GM19328 (cell line): ENCODE results near the gene TOLLIP.

Experiments used
- ATAC-seq: cut with Tn5 transposase; IDR thresholded peaks from one replicate; pipeline ENCODE4 v1.9.1; 2021; ENCODE audit warnings: mild to moderate bottlenecking, moderate library complexity; ENCODE audit not compliant: unreplicated experiment

Gene TOLLIP

DNA sequence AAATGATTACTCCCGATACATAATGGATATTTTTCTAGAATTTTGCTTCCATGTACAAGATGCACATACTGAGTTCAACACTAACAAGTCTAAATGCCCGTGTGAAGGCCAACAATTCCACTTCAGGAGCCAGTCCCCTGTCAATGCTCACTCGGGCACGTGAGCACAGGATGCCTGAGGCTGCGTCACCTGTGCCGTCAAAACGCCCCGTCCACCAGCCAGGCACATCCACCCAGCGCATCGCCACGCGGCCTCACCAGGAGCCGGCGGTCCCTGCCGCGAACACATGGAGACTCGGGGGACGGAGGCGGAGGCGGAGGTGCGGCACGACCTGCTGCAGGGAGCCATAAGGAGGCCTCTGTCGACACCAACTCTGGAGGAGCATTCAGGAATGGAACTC, 9.8 kb downstream of the TOLLIP start:
- ATAC-seq: no peak

DNA sequence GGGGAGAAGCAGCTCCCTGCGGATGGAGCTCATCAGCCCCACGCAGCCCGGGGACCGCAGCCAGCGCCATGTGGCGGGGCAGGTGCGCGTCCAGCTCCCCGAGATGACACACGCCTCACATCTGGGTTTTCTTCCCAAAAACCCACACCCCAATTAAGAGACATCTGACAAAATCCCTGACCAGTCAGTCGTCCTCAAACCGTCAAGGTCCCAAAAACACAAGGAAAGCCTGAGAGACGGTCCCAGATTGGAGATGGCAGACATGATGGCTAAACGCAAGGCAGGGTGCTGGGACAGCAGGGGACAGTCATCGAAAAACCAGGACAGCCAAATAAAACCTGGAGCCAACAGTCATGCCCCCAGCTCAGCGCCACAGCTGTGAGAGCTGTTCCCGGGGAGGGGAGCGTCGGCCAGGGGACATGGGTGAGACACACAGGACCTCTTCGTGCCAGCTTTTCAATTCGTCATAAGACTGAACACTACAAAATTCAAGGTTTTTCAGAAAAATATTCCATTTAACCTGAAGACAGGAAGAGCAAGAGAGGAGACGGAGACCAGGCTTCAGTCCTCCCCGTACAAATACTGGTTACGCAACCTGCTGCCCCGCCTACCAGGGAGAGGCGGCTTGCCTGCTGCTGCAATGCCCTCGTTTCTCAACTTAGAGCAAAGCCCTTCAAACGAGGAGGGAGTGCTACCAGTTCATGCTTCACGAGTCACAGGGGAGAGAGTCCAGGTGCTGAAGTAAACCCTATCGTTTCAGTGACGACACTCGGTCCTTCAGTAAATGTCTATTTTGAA, 10.5 kb downstream of the TOLLIP start:
- no peak for ATAC-seq

DNA sequence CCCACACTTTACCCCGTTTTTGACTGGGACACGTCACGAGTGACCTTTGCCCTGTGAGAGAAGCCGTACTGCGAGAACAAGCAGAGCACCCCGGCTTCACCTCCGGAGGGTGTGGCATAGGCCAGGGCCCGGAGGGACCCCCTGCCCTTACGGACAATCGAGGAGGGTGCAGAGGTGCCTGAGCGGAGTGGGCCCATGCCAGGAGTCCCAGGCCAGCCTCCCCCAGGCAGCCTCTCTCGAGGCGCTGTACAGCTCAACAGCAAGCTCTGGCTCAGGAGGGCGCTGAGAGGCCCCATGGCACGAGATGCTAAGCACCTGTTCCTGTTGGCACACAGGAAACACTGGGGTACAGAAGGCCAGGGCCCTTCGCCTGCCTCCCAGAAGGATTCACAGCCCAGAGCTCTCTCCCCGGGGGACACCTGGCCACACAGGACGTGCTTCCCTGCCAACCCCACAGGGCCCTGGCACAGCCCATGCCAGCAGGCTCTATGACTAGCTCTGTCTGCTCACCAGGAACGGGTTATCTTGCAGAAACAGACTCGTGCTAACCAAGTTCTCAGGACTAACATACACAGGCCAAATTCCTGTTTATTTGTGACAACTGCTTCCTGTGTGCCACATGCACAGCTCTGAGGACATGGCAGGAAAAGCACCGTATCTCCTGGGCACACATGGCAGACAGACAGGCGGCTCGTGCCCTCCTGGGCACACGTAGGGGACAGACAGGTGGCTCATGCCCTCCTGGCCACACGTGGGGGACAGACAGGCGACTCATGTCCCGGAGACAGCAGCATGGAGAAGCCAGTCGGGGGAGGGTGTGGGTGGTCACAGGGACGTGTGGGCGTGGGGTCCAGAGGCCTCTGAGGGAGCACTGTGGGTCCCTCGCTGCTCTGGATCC, 11.6 kb downstream of the TOLLIP start:
- ATAC-seq: no peak

DNA sequence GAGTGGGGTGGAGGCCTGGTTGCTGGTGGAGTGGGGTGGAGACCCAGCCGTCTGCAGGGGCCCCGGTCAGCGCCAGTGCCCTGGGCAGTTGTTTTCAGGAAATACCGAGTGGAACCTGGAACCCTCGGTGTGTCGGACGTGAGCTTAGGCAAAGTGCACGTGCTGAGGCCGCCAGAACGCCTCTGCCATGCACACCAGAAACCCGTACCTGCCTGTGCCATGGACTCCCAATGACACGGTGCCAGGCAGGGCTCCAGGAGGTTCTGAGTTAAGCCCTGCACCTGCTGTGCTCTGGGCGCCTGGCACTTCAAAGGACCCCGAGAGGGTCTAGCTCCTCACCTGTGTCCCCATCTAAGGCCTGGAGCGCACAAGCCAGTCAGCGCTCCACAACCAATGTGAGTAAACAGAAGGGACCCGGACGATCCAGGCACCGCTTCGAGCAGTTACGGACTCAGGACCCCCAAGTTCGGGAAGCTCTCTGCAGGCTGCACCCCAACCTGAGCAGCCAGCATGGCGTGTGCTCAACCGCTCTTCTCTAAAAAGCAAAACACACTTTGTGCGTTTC, 12.3 kb downstream of the TOLLIP start:
- ATAC-seq: no peak

DNA sequence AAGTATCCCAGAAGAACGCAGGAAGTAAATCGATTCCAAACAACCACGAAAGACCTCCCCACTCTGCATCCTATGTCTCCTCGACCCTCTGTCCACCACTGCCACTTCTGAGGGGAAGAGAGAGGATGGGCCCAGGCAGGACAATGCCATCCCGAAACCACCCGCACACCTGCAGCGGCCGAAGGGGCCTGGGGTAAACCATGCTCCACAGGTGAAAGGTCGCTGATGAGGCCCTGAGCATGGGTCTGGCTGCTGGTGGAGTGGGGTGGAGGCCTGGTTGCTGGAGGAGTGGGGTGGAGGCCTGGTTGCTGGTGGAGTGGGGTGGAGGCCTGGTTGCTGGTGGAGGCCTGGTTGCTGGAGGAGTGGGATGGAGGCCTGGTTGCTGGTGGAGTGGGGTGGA, 13.1 kb downstream of the TOLLIP start:
- ATAC-seq: no peak

DNA sequence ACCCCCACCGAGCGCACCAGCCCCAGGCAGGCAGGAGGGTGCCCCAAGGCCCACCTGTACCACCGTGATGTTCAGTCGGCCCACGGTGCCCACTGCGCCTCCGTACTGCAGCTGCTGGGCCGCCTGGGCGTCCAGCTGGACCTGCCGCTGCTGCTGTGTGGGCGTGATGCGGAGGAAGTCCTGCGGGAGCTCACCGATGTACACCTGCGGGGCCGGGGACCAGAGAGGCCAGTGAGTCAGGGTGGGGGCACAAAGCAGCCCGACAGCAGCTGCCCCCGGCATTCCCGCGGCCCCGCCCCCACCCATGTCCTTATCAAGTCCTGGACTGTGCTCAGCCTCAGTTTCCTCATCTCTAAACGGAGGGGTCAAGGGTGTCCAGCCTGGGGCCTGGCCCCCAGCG, 13.8 kb downstream of the TOLLIP start:
- no peak for ATAC-seq

DNA sequence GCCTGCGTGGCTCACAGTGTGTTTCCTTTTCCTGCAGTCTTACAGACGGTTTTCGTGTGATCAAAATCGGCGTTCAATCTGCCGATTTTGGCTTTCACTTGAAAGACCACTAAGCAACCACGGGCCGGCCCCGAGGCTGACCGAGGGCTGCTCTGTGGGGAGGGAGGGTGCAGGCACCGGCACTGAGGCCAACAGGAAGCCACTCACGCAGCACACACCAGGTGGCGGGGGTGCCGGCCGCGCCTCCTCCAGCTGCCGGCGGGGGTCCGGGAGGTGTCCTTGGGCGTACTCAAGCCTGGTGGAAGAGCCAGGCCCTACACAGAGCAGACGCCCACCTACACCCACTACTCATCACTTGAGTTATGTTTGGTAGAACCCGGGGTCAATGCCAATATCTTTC, 14.3 kb downstream of the TOLLIP start:
- no peak for ATAC-seq

DNA sequence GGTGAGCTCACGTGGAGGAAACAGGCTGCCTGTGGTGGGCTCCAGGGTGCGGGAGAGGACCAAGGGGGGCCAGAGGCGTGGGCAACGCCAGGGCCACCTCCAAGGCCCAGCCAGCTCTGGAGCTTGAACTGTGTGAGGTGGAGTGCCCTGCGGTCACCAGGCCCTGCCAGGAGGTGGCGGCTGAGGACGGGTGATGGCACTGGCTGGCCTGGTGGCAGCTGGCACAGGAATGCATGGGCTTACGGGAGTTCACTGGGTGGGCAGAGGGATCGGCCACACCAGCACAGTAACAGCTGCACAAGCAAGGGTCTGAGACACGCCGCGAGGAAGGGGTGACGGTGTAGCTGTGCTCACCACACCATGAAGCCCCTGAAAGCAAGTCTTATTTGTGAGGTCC, 15.8 kb downstream of the TOLLIP start:
- no peak for ATAC-seq

DNA sequence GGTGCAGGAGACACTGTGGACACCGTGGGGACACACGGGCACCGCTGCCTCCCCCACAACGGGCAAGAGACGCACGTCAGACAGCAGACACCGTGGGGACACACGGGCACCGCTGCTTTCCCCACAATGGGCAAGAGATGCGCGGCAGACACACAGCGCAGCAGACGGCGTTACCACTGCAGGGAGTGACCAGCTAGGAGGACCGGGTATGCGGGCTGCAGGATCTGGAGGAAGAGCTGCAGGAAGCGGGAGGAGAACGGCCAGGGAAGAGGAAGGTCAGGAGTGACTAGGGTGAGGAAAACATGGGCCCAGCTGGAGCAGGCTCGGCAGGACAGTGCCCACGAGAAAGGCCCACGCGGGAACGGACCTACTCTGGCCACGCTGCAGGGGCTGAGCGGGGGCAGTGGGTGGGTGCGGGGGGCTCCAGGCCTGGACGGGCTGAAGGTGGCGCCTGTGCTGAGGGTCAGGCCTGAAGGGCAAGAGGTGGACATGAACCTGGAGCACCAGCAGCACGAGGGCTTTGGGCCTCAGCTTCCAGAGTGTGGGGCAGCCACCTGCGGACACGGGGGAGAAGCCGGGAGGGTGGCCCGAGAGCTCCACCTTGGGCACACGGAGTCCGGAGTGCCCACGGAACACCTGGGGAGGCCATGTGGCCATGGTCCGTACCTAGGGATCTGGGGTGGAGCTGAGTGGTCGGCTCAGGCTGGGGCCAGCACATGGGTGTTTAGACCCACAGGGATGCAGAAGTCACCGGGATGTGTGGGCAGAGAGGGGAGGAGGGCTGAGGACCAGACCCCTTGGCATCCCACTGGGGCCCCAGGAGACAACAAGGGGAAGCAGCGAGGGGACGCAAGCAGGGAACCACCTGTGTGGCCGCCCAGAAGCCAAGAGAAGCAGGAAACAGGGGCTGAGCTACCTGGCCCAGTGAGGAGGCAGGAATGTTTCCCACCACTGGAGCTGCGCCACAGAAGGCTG, 16.5 kb downstream of the TOLLIP start:
- ATAC-seq: no peak

DNA sequence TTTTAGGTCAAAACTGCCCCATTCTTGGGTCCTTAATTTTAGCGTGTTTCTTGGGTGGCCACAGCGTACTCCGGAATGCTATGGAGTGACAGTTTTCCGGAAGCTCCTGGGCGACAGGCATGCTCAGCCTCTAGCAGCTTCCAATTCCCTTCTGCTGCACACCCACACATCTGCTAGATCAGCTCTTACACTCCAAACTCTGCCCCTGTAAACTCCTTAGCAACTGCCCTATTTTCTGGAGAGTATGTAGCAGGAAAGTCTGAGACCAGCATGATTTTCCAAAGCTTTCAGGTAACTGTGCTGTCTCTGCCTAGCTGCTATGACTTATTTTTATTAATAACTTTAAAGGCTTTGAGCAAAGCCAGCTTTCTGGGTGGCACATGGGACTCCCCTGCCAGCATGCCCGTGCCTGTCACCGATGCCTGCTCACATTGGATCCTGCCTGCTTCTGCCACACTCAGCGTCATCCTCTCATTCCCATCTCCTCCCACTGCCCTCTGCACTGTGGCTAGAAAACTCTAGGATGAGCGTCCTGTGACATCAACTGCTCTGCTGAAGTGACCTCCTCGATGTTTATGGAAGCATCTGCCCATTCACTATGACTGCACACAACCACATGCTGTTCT, 17.3 kb downstream of the TOLLIP start:
- no peak for ATAC-seq

DNA sequence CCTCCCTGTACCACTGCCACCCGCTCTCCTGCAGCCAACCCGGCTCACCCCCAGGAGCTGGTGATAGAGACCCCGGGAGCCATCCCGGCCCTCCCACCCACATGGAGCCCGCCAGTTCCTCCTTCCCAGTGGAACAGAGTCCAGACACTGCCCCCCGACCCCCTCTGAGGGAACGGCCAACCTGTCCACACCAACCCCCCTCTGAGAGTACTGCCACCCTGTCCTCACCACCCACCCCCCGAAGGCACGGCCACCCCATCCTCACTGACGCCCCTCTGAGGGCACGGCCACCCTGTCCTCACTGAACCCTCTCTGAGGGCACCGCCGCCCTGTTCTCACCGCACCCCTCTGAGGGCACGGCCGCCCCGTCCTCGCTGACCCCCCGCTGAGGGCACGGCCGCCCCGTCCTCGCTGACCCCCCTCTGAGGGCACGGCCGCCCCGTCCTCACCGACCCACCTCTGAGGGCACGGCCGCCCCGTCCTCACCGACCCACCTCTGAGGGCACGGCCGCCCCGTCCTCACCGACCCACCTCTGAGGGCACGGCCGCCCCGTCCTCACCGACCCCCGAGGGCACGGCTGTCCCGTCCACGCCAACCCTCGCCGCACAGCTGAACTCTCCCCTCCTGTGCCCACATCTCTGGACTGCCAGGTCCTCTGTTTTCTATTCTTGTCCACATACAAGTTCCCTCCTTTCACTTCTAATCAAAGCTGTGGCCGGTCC, 18.0 kb downstream of the TOLLIP start:
- ATAC-seq: no peak

DNA sequence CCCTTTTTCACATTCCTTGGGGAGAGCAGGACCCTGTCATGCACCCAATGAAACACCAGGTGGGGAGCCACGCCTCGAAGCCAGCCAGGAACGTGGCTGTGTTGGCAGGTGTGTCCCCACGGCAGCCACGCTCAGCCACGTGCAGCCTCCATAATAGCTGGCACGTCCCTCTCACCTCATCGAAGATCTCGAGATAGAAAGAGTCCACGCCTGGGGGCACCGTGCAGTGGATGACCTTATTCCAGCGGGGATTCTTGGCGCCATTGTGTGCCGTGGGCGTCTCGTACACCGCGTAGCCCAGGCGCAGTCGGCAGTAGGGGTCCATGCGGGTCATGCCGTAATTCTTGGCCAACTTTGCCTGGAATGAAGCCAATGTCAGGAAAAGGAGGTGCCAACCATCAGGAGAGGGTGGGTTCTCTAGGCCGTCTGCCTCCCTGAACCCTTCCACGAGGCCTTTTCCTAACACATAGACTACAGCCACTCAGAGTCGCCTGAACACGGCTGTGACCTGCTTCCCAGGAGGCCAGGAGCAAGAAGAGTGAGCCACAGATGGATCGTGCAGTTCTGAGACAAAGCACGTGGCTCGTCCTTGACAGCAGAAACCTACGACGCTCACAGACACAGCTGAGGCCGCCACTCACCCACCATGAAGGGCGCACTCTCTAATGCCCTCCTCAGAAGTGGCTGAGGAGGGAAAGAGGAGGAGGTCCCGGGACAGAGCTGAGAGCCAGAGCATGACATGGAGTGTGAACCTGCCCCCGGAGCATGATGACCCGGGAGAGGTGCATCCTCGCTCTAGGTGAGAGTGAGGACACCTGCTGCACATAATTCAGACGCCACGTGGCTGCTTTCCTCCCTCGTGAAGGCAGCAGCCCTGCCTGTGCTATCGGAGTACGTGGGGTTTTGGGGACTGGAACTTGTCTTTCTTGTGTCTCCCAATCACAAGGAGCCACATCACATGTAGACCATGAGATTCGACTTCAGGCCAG, 19.1 kb downstream of the TOLLIP start:
- ATAC-seq: no peak

DNA sequence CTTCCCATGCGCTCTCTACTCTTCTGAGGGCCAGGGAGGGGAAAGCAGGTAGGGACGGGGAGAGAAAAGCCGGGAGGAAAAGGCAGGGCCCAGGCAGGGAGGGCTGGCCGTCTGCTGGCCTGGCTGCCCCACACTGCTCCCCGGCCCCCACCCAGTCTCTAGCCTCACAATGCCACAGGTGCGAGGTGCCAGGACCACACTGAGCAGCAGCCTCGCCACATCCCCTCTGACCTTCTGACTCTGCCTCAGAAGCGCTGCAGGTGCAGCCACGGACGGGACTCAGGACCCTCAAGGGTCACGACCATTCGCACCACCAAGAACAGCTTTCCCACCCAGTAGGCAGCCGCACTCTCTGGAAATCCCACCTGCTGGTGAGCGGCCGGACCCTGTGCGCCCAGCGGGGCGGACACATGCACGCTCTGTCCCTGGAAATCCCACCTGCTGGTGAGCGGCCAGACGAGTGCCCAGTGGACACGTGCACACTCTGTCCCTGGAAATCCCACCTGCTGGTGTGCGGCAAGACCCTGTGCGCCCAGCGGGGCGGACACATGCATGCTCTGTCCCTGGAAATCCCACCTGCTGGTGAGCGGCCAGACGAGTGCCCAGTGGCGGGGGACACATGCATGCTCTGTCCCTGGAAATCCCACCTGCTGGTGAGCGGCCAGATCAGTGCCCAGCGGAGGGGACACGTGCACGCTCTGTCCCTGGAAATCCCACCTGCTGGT, 20.1 kb downstream of the TOLLIP start:
- ATAC-seq: no peak

DNA sequence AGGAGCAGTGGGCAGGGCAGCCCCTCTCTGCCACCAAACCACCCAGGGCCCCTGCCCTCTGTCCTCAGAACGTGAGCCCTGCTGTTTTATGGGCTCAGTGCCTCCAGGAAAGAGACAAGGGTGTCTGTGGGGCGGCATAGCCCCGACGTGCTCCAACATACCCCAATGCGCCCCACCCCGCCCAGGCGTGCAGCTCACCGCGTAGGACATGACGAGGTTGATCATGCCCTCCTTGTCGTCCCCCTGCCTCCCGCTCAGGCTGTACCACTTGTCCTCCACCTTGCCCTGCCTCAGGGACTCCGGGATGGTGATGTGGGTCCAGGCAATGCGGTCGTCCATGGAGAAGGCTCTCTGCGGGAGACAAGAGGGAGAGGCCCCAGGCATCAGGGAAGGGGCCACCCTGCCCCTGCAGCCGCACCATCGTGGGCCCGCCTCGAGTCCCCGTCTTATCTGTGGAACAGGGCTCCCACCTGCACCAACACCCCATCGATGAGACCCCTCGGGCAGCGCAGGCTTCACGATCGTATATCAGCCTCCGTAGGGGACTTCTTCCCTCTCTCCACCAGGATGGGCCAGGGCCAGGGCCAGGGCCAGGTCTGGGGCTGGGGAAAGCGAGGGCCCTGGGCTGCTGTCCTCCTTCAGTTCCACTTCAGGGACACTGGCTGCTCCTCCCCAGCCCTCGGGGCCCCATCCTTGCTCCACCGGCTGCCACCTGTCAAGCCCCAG, 20.8 kb downstream of the TOLLIP start:
- no peak for ATAC-seq

DNA sequence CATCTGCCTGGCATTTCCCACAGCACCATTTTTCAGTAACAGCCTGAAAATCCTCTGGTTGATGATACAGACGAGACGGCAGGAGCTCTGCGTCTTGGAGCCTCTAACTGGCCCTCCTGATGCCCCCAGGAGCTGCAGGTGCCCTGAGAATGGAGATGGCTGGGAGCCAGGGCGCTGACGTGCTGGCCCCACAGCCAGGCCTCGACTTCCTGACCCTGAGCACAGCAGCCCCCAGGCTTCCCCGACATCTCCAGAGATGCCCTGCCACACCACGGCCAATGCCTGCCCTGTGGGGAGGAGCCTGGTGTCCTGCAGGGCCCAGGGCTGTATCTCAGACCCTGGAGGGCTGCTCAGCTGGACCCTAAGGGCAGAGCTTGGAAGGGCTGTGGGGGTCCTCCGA, 21.5 kb downstream of the TOLLIP start:
- ATAC-seq: no peak

DNA sequence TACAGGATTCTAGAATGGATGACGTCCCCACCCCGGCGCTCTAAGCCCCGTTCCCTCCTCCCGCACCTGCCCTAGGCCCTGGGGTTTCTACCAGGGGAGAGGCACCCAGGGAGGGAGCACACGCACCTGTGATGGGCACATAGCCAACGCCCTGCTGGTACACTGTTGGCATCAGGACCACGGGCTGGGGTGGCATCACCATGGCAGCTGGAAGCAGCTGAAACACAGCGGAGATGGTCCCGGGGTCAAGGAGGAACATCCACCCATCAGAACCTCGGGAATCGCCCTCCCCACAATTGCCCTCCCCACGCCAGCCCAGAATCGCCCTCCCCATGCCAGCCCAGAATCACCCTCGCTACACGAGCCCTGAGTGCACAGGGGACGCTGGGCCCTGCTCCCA, 23.6 kb downstream of the TOLLIP start:
- no peak for ATAC-seq

DNA sequence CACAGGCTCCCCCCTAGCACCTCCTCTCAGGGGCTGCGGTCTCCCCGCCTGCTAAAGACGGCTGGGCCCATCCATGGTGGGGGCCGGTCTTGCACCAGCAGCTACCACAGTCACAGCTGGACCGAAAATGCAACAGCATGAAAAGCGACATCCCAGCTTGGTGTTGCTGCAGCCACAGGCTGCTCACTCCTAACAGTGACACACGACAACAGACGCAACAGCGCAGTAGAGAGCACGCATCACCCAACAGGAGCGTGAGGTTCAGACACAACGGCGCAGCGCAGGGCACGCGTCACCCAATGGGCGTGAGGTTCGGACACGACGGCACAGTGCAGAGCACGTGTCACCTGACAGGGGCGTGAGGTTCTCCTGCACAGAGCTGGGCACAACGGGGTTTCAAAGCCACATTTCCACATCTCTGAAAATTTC, 24.1 kb downstream of the TOLLIP start:
- ATAC-seq: no peak
